GM19239 (cell line): ENCODE data around the gene LAMA2.

Experiments
- DNase-seq: peaks from one replicate; pipeline ENCODE4 v3.0.0; 2011; ENCODE audit warnings: low spot score; ENCODE audit not compliant: insufficient read length
- FAIRE-seq: peaks from 2 replicates; lab custom pipeline; 2011; peaks lifted over from hg19 to GRCh38; lab: Jason Lieb, UNC

Gene LAMA2

DNA sequence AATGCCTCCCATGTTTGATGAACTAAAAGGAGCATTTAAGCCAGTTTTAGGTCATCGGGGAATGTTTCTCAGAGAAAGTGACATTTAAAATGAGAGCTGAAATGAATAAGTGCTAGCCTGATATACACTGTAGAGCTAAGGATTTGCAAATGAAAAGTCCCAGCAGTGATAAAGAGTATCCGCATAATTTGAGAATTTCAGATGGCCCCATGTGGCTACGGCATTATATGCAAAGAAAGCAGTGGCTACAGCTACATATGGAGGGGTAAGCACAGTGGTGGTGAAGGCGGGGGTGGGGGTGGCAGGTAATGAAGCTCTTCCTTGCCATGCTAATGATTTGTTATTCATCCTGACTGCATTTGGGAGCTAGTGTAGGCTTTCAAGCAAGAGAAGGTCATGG, 455.7 kb downstream of the LAMA2 start:
- FAIRE-seq (no peak), DNase-seq (no peak)

DNA sequence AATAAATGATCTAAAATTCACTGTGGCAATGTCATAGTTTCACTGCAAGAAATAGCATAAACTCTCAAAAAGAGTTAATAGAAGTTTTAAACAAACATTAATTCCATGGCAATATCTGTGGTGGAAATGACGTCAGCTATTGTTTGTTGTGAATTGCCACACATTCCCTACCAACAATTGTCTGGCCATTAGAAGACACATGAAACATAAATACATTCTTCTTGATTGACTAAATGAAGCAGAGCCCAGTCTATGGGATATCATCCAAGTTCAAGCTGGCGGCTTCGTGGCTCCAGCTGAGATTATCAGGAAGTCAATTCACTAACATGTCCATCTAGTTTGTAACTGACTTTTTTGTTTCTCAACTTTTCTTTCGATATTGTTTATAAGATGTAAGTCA, 458.0 kb downstream of the LAMA2 start:
- FAIRE-seq (no peak), DNase-seq (no peak)

DNA sequence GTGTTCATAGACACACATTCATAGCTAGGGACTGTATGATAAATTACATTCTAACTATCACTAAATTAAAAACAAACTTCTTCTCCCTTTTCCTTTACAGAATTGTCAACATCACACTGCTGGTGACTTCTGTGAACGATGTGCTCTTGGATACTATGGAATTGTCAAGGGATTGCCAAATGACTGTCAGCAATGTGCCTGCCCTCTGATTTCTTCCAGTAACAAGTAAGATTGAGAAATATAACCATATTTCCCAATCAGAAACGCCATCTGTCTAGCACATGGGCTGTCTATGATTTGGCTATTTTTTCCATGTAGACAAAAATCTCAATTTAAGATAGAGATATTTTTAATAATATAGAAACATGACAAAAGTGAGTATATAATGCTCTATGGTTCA, 459.3 kb downstream of the LAMA2 start:
- DNase-seq: no peak
- FAIRE-seq: no peak

DNA sequence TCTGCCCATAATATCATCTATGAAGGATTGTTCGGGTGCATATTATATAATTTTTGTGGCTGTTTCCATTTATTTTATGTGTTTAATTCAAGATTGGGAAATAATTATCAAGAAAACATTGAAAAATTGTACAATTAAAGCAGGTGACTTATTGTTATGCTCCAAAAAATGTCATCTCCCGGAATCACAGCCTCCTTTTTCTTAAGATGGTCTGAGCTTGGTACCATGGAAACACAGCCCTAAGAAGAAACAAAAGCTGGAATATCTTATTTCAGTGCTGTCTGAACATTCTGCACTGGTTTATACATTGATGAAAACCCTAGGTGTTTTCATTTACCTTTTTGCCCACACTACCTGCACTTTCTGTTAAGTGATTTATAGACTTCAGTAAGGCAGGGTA, 459.9 kb downstream of the LAMA2 start:
- FAIRE-seq: no peak
- DNase-seq: no peak

DNA sequence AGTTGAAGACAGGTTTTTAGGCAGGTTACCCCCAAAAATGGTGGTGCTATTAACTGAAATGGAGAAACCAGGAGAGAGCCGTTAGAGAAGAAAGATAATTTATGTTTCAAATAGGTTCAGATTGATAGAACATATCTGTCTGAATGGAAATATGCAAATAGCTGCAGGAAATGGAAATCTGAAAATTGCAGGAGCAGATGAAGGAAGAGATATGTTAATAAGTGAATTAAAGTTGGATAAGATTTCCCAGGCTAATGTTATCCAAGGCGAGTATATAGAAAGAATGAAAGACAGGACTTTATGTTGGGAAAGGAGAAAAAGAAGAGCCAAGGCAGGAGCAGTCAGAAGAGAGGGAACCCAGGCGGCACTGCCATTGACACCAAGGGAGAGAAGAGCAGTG, 461.4 kb downstream of the LAMA2 start:
- FAIRE-seq: no peak
- DNase-seq: no peak

DNA sequence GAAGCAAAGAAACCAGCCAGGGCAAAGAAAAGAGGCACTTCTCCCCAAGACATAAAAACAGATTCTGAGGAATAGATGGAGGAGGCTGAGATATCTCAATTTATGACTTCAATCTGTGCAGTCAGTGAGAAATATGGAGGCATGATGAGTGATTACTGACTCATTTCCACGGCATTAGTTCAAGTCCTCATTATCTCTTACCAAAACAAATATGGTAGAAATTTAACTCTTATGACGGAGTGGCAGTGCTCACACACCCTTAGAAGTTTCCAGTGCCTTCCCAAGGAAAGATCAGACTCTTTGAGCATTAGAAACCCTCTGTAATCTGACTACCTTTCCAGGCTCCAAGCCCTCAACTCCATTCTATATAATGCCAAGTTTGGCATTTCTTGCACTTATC, 463.0 kb downstream of the LAMA2 start:
- no peak for DNase-seq
- no peak for FAIRE-seq

DNA sequence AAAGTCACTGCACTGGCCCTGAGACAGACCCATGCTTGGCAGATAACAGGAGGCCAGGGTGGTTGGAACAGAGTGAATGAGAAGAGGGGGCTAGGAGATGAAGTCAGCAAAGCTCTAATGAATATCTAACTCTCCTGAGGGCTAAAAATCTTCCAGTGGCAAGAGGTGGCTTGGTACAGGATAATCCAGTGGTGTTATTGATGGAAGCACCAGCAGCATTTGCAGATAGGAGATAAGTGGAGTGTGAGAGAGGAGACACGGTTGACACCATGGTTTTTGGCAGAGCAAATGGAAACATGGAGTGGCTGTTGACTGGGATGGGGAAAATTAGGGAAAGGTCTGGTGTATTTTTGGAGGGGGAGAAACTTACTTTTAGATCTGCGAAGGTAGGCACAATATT, 464.0 kb downstream of the LAMA2 start:
- DNase-seq (no peak), FAIRE-seq (no peak)

DNA sequence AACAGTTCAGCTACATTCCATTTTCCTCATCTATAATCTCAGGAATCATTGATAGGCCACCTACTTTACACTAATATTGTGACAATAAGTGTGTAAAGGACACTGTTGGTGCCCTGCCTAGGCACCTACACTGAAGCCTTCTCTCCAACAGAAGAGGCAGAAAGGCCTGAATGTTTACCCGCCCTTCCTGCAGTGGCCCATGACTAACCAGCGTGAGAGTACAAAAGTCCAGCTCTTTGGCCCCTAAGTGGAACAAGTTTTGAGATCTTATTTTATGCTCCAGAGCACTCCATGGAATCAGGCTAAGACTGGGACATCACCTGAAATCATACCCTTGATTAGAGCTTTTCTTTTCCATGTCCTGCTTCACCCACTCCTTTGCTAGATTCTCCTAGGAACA, 467.3 kb downstream of the LAMA2 start:
- FAIRE-seq (no peak), DNase-seq (no peak)

DNA sequence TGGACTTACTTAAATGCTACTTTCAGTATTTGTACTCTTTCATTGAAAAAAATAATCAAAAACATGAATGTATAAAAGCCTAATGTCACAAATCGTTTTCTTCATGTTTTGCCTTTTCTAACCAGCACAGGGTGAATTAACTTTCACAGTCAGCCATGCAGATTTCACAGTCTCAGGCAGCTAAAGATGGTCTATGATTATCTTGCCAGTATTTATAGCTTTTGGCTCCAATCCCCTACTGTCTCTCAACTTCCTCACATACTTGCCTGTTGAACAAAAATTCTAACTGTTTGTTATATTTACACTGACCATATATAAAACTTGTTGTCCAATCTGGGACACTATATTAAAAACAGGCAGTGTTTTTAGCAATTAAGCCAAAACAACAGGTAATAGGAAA, 468.9 kb downstream of the LAMA2 start:
- FAIRE-seq: no peak
- DNase-seq: no peak

DNA sequence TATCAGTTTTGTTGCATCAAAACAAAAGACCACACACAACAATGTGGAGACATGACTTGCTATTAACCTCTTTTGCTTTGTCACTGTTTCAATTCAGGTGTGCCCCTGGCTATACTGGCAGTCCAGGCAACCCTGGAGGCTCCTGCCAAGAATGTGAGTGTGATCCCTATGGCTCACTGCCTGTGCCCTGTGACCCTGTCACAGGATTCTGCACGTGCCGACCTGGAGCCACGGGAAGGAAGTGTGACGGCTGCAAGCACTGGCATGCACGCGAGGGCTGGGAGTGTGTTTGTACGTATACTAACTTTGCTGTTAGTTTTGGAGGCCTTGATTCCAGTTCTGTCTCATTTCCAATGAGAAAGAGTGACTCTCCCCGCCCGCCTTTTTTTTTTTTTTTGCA, 470.1 kb downstream of the LAMA2 start:
- no peak for FAIRE-seq
- no peak for DNase-seq

DNA sequence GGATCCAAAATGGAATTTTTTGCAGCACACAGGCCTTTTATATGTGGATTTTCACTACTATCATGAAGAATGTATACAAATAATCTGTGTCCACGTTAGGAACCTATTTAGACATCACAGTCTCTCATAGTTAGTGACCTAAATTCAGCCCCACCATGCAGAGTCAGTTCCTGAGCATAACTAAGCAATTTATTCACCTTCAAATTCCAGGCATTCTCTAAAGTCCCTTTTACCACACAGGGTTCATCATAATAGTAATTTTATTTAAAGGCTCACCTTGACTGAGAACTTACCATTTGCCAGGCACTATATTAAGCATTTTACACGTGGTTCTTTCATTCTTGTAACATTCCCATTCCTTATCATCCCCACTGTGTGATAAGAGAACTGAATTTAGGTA, 473.2 kb downstream of the LAMA2 start:
- FAIRE-seq: no peak
- no peak for DNase-seq

DNA sequence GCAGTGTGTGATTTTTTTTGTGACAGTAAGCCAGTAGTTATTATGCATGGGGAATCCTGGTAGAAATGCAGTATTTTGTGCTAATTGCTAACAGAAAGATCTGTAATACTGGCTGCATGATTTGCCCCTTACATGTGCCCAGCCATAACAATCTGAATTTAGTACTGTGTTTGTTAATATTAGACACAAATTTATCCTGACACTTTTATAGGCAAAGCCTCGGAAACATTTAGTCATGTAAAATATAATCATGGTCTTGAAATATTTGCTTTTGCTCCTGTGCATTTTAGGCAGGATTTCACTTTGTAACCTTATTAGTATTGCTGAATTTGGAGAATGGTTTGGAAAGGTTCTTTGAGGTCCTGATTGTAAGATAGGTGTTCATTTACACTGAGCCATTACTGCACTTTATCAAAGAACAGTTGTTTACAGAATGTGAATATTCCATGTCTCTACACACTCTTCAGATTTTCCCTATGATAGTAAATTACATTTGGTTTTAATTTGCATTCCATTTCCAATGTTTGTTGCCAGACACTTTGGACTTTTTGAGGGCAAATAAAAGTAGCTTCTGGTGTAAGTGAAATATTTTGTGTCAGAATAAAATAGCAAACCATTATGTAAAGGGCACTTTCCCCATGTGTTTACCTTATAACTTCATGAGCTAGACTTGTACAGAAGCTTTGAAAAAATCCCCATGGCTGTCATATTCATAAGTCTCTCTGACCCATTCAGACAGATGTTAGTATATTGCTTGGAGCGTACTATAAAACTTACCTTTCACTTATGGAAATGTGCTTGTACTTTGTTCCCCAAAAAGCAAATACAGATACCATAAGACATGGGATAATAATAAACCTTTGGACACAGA, 477.1 kb downstream of the LAMA2 start:
- FAIRE-seq (no peak), DNase-seq (no peak)

DNA sequence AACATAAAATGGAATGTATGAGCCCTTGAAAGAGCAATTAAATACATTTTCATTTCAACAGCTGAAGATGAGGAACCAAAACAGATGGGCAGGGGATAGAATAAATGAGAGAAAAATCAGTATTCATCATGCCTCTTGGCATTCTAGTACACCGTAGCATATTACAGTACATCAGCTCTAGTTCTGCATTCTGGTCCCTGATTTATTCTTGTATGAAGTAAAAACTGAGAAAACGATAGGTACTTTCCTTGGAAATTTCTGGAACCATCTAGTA, 477.7 kb downstream of the LAMA2 start:
- DNase-seq (no peak), FAIRE-seq (no peak)

DNA sequence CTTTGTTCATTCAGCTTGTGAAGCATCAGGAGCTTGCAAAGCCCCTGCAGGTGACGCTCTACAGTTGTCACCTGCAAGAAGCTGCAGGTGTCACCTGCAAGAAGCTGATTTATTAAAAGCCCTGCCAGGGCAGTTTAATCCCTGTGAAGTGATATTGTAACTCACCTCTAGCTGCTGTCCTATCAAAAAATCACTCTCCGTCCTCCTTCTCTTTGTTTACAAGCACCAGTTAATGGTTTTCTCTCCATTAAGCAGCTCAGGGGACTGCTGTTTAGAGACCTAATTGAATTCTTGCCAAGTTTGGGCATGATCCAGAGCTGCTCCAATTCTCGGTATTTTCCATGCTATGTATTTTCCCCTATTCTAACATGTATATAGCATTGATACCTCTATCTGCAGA, 481.1 kb downstream of the LAMA2 start:
- FAIRE-seq: no peak
- no peak for DNase-seq

DNA sequence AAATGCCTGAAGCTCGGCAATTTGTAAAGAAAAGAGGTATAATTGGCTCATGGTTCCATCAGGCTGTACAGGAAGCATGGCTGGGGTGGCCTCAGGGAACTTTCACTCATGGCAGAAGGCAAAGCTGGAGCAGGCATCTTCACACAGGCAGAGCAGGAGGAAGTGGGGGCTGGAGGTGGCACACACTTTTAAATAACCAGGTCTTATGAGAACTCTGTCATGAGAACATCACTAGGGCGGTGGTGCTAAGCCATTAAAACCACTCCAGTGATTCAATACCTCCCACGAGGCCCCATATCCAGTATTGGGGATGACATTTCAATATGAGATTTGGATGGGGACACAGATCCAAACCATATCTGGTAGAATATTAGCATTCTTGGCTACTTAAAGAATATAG, 481.8 kb downstream of the LAMA2 start:
- DNase-seq (no peak), FAIRE-seq (no peak)

DNA sequence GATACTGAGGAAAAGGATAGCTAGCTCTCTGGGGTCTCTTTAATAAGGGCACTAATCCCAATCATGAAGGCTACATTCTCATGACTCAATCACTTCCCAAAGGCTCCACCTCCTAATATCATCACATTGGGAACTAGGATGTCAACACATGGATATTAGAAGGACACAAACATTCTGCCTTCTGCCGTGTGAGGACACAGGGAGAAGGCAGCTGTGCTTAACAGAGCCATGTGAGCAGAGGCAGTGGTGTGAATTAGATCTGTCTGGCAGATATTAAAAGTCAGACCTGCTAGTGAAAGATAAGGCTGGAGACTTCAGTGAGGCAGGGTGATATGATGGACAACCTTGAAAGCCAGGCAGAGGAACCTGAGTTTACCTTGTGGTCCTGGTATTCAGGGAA, 485.1 kb downstream of the LAMA2 start:
- no peak for FAIRE-seq

DNA sequence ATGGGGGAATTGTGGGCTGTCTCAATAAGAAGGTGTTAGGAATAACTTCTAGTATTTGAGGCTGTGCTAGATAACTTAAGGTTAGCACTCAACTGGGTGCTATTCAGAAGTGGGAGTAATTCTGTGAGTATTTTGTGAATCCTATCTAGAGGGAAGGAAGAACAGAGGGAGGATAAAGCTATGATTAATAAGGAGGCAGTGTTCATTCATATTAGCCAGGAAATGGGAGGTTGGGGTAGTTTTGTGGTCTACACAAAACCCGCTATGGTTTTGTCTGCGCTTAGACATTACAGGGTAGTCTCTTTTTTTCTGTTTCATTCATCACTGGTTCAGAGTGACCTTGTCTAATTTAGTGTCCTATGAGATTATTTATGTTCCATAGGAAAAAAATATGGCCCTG, 486.0 kb downstream of the LAMA2 start:
- DNase-seq (no peak), FAIRE-seq (no peak)

More for the DNA sequence above, 485.1 kb downstream of the LAMA2 start:
- no peak for DNase-seq

DNA sequence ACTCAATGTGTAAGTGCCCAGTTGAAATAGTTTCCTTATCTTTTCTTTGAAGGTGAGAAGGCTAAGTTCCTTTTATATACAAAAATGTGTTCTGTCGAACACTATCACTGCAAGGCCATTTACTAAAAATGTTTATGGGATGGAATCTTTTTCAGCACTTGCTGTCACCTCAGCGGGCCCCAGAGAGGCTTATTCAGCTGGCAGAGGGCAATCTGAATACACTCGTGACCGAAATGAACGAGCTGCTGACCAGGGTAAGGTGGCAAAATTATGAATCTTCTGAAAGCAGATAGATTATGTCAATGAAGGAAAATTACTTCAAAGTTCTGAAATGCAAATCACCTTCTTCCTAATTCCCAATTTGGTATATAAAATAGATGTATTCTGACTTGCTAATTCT, 486.8 kb downstream of the LAMA2 start:
- DNase-seq: no peak
- no peak for FAIRE-seq

DNA sequence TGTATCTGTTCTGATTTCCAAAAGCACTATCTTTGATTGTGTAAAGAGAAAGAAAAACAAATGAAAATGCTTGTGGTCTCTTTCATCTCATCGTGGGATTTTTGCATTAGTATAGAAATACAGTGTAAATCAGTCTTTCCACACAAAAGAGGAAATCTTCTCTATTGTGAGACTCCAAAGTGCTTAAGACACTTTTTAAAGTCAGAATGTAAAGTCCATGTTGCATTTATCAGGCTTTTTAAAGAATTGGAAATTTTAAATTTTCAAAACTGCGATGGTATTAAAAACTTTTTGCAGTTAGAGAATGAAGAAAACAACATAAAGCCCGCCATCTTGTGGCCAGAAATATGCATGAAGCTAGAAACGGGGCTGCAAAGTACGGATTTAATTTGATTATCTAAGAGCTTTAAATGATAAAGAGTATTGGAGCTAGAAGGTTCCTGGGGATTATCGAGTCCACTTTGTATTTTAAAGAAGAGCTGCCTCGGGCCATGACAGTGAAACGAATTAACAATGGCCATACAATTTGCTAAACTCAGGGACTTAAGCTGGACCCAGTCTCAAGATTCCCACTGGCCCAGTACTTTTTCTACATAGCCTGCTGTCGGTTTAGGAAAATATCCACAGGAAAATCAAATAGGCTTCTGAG, 487.5 kb downstream of the LAMA2 start:
- peak; percentile 74 for FAIRE-seq
- no peak for DNase-seq

DNA sequence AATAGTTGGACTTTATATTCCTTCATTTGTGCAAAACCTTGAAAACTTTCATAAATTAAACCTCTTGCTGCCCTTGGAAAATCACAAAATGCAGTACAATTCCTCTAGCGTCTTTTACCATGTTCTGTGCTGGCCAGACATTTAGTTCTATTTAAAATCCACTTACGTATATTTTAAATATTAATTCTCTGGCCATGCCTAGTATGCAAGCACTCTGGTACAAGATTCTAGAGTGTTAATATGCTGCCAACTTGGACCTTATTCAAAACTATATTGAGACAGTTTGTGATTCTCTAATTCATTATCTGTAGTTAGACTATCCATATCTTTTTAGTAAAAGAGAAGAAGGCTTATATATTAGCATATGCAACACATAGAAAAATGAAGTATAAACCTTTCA, 498.9 kb downstream of the LAMA2 start:
- DNase-seq: no peak
- no peak for FAIRE-seq

DNA sequence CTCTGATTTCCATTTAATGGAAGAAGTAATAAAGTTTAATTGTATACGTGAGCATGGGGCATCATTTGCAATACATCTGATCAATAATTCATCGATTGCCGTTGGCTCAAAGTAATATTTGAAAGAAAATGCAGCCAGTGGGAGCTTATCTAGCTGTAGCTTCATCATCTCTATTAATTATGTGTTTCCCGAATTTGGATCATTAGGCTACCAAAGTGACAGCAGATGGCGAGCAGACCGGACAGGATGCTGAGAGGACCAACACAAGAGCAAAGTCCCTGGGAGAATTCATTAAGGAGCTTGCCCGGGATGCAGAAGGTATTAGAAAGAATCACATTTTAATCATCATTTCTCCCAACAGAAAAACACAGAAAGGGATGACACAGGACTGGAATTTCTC, 500.0 kb downstream of the LAMA2 start:
- FAIRE-seq: no peak

DNA sequence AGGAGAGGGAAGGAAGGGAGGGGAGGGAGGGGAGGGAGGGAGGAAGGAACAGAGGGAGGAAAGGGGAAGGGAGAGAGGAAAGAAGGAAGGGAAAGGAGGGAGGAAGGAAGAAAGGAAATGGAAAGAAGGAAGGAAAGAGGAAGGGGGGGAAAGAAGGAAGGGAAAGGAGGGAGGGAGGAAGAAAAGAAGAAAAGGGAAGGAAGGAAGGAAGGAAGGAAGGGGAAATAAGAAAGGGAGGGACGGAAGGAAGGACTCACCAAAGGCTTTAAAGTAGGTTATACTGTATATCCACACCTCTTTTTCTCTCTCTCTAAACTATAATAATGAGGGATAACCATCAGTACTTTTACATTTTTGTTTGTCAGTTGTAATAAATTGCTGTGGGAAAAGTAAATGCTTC, 502.2 kb downstream of the LAMA2 start:
- no peak for DNase-seq
- no peak for FAIRE-seq

More for the DNA sequence above, 500.0 kb downstream of the LAMA2 start:
- DNase-seq: no peak
